ENCODE data around the gene NINJ2. TPM values are rescaled to one million over a fixed set of nuclear protein-coding genes. Genes with fewer than 3 reads are reported as not detected.

NINJ2 gene
- total RNA-seq, 1 donor from 2014 or later, result 0.26 TPM

DNA sequence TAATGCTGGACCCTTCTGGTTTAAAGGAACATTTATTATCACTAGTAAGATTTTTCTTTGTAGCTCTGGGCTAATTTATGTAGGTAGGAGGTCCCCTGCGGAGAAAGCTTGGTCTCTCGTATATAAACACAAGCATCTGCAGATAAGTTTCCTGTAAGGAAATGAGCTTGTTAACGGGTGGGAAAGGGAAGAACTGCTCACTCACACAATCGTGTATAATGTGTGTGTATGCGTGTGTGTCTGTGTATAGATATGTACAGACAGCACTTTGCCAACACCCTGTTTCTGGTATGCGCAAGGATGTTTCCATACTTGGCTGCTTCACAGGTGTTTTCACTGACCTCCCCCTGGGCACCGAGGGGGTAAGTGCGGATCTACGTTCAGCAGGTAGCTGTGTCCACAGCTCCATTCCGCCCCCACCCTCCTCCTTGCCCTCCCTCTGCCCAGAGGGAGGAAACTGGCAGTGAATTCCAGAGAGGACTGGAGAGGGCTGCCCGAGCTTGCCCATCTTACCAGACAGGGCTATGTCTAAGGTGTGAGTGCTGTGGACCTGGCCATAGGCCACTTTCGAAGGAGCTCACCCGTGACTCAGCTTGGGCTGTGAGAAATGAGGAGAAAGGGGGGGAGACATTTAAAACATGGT lies 65.2 kb downstream of the NINJ2 start:
- peak; percentile 94 for DNase-seq (ENCODE audit: low read depth)
- TF ChIP-seq, protein P1, sequence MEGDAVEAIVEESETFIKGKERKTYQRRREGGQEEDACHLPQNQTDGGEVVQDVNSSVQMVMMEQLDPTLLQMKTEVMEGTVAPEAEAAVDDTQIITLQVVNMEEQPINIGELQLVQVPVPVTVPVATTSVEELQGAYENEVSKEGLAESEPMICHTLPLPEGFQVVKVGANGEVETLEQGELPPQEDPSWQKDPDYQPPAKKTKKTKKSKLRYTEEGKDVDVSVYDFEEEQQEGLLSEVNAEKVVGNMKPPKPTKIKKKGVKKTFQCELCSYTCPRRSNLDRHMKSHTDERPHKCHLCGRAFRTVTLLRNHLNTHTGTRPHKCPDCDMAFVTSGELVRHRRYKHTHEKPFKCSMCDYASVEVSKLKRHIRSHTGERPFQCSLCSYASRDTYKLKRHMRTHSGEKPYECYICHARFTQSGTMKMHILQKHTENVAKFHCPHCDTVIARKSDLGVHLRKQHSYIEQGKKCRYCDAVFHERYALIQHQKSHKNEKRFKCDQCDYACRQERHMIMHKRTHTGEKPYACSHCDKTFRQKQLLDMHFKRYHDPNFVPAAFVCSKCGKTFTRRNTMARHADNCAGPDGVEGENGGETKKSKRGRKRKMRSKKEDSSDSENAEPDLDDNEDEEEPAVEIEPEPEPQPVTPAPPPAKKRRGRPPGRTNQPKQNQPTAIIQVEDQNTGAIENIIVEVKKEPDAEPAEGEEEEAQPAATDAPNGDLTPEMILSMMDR (IDR thresholded peaks at IDR 0.05; ENCODE audit: insufficient read depth, low read length, severe bottlenecking), result no peak
- Histone ChIP-seq H3K27me3 (ENCODE audit: control insufficient read depth, insufficient read depth, low read length) (no peaks in the 10 kb centered on the region), H3K4me3 (ENCODE audit: low read depth, low read length) (no peak overlapping the region), H3K36me3 (ENCODE audit: control insufficient read depth, insufficient read depth, low read length) (no peaks in the 10 kb centered on the region)
- FAIRE-seq, result no peak

DNA sequence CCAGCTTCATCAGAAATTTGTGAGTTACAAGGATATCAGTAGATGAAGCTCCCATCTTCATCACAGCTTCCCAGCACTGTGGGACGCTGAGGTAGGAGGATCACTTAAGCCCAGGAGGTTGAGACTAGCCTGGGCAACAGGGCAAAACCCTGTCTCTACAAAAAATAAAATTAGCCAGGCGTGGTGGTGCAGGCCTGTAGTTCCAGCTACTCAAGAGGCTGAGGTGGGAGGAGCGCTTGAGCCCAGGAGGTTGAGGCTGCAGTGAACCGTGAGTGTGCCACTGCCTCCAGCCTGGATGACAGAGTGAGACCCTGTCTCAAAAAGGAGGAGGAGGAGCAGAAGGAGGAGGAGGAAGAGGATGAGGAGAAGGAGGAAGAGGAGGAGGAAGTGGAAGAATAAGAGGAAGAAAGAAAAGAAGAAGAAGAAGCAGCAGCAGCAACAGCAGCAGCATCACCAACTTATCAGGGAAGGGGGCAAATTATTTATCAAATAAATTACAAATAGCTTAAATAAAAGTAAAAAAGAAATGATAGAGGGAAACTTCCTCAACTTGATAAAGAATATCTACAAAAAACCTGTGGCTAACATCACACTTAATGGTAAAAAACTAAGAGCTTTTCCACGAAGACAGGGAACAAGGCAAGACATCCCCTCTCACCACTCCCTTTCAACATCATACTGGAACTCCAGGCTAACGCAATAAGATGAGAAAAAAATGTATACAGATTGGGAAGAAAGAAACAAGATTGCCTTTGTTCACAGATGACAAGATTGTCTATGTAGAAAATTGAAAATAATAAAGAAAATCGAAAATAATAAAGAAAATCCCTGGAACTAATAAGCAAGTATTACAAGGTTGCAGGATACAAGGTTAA lies 69.6 kb downstream of the NINJ2 start:
- DNase-seq (ENCODE audit: low read depth) (no peak), FAIRE-seq (no peak)
- Histone ChIP-seq H3K36me3 (ENCODE audit: control insufficient read depth, insufficient read depth, low read length) (no peaks in the 10 kb centered on the region), H3K27me3 (ENCODE audit: control insufficient read depth, insufficient read depth, low read length) (no peaks in the 10 kb centered on the region), H3K4me3 (ENCODE audit: low read depth, low read length) (no peak overlapping the region)
- TF ChIP-seq, protein P1 (IDR thresholded peaks at IDR 0.05; ENCODE audit: insufficient read depth, low read length, severe bottlenecking), result no peak

DNA sequence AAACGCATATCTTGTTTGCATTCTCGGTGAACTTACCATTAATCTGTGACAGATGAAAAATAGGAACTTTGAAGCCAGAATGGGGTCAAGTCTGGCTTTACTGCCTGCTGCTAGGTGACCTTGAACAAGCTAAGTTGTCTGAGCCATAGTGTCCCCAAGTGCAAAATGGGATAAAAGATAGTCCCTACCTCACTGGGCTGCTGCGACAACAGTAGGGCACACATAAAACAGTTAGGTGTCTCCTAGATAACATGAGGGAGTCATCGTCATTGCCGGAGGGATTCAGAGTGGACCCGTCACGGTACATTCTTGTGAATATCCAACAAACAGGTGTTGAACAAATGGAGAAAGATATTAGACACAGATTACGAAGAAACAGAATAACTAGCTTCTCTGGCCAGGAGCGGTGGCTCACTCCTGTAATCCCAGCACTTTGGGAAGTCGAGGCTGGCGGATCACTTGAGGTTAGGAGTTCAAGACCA lies 71.2 kb downstream of the NINJ2 start:
- TF ChIP-seq, protein P1 (IDR thresholded peaks at IDR 0.05; ENCODE audit: insufficient read depth, low read length, severe bottlenecking), result no peak
- no peak for FAIRE-seq
- Histone ChIP-seq H3K36me3 (ENCODE audit: control insufficient read depth, insufficient read depth, low read length) (no peaks in the 10 kb centered on the region), H3K27me3 (ENCODE audit: control insufficient read depth, insufficient read depth, low read length) (no peaks in the 10 kb centered on the region), H3K4me3 (ENCODE audit: low read depth, low read length) (no peak overlapping the region)
- DNase-seq (ENCODE audit: low read depth), result no peak

DNA sequence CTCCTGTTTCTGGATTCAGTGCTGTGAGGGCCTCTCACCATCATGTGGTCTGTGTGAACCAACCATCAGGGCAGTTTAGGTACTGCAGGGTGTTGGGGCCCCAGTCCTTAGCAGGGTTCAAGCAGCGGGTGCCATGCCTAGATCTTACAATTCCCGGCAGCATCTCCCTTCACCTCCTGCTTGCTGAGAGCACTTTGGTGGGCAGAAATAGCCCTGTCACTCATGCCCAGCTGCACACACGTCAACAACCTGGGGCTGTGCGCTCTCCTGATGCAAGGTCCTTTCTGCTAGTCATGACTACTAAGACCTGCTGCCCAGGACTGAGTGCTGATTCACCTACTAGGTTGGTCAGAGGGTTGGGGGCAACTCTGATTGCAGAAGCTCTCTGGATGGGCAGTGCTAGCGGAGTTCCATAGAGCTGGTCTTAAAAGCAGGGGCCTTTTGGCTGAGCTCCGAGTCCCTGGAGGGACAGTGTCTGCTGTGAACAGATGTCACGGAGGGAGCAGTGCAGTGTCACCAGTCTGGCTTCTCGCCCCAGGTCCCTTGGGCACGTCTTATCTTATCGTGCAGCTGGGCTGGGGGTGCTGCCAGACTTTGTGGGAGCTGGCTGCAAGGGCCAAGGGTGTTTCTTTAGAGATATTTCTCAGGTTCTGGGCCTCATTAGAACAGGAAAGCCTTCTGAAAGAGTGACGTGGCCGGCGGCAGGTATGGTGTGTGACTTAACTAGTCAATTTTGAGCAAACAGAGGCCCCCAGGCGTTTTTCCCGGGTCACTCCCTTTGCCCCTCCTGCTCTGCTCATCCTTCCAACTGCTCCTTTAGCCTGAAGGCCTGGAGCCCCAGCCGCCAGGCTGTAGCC lies 71.8 kb downstream of the NINJ2 start:
- TF ChIP-seq, protein P1 (IDR thresholded peaks at IDR 0.05; ENCODE audit: insufficient read depth, low read length, severe bottlenecking), result no peak
- DNase-seq (ENCODE audit: low read depth) (no peak), FAIRE-seq (no peak)

DNA sequence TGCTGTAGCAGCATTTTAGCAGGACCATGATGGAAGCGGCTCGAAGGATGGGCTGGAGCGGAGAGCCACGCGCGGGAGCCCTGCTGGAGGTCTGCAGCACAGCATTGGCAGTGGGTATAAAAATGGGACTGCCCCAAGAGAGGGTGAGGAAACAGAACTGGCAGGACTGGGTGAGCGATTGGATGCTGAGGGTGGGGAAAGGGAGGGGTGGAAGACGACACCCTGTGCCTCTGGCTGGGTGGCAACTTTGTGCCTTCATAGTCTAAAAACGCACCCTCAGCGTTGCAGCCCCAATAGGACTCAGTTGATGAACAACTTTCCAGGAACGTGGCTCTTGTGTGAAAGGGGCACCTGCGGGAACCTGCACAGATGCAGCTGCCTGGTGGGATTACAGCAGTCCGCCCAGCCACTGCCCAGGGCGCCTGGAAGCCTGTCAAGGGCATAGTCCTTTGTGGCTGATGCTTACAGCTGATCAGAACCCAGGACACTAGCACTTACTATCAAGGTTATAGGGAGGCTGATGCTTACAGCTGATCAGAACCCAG lies 73.0 kb downstream of the NINJ2 start:
- TF ChIP-seq, protein P1 (IDR thresholded peaks at IDR 0.05; ENCODE audit: insufficient read depth, low read length, severe bottlenecking), result no peak
- FAIRE-seq (no peak), DNase-seq (ENCODE audit: low read depth) (no peak)
- Histone ChIP-seq H3K4me3 (ENCODE audit: low read depth, low read length) (no peak overlapping the region), H3K36me3 (ENCODE audit: control insufficient read depth, insufficient read depth, low read length) (no peaks in the 10 kb centered on the region), H3K27me3 (ENCODE audit: control insufficient read depth, insufficient read depth, low read length) (no peaks in the 10 kb centered on the region)

More for the DNA sequence above, 71.8 kb downstream of the NINJ2 start:
- H3K4me3 ChIP-seq (ENCODE audit: low read depth, low read length), result no peak overlapping the region
- no peaks in the 10 kb centered on the region for H3K27me3 ChIP-seq (ENCODE audit: control insufficient read depth, insufficient read depth, low read length)
- H3K36me3 ChIP-seq (ENCODE audit: control insufficient read depth, insufficient read depth, low read length), result no peaks in the 10 kb centered on the region

Data from bronchial epithelial cell (primary cell).